NCI-H2171 (cell line): ENCODE results near the gene OLFML3.
"Not testable (repeated sequence)": the region's sequence is repeated elsewhere in the genome, so short reads cannot be mapped to it uniquely, and the experiment has no call there.

Source experiments
- DNase-seq: peaks from one replicate; lab custom pipeline; 2025; lab: John Stamatoyannopoulos, UW

Gene OLFML3

GRCh38 chr1:113978863-113979702 lies at the start of gene OLFML3:
TSS of gene OLFML3 (plus strand) at chr1:113979474. CDS start at chr1:113979517, 43 bp downstream.
- peak; percentile 76 for DNase-seq

- DNase-seq, result peak; percentile 56
Observed at GRCh38 chr1:113929750-113930498, 49.4 kb upstream of the OLFML3 start.

GRCh38 chr1:113930499-113931161 lies 48.6 kb upstream of the OLFML3 start:
- no peak for DNase-seq

GRCh38 chr1:113931451-113931851 lies 47.8 kb upstream of the OLFML3 start:
- DNase-seq, result no peak

- DNase-seq, result no peak
Observed at GRCh38 chr1:113934006-113934405, 45.3 kb upstream of the OLFML3 start.

- DNase-seq, result no peak
Observed at GRCh38 chr1:113934511-113935055, 44.7 kb upstream of the OLFML3 start.

- no peak for DNase-seq
Observed at GRCh38 chr1:113935176-113935575, 44.1 kb upstream of the OLFML3 start.

GRCh38 chr1:113935970-113936369 lies 43.3 kb upstream of the OLFML3 start:
- no peak for DNase-seq

GRCh38 chr1:113937146-113937545 lies 42.1 kb upstream of the OLFML3 start:
- DNase-seq, result no peak

- DNase-seq, result no peak
Observed at GRCh38 chr1:113938192-113938591, 41.1 kb upstream of the OLFML3 start.

GRCh38 chr1:113940365-113941244 lies 38.7 kb upstream of the OLFML3 start:
- no peak for DNase-seq

- no peak for DNase-seq
Observed at GRCh38 chr1:113941245-113941559, 38.1 kb upstream of the OLFML3 start.

GRCh38 chr1:113942527-113942926 lies 36.7 kb upstream of the OLFML3 start:
- DNase-seq, result no peak

- no peak for DNase-seq
Observed at GRCh38 chr1:113943028-113943811, 36.1 kb upstream of the OLFML3 start.

- DNase-seq, result no peak
Observed at GRCh38 chr1:113945329-113945728, 33.9 kb upstream of the OLFML3 start.

GRCh38 chr1:113946112-113946511 lies 33.2 kb upstream of the OLFML3 start:
- DNase-seq, result no peak

- DNase-seq, result no peak
Observed at GRCh38 chr1:113946678-113947387, 32.4 kb upstream of the OLFML3 start.

- DNase-seq, result no peak
Observed at GRCh38 chr1:113947388-113948107, 31.7 kb upstream of the OLFML3 start.

GRCh38 chr1:113948151-113948550 lies 31.1 kb upstream of the OLFML3 start:
- not testable (repeated sequence) for DNase-seq
